Loucy (cell line): ENCODE results near the gene KLHL17.

Experiments
- H2AFZ ChIP-seq: fragments of 200-600 bp; sonication (generic); 2 replicates; pipeline ENCODE4 v1.6.0; 2016; ENCODE audit warnings: antibody characterized with exemption, mild to moderate bottlenecking, low read length, moderate library complexity
- H3F3A ChIP-seq: fragments of 200-600 bp; 2 replicates; pipeline ENCODE4 v1.6.0; 2016; ENCODE audit warnings: antibody characterized with exemption, low read depth, mild to moderate bottlenecking
- H3K27me3 ChIP-seq: fragments of 200-600 bp; sonication (generic); 2 replicates; pipeline ENCODE4 v1.6.1; 2014; ENCODE audit warnings: low read length, mild to moderate bottlenecking; ENCODE audit not compliant: insufficient read depth, poor library complexity, severe bottlenecking
- H3K36me3 ChIP-seq: fragments of 200-600 bp; sonication (generic); 2 replicates; pipeline ENCODE4 v1.6.1; 2016; ENCODE audit warnings: low read length; ENCODE audit not compliant: insufficient read depth
- H3K4me1 ChIP-seq: fragments of 200-600 bp; sonication (generic); 2 replicates; pipeline ENCODE4 v1.5.1; 2014; ENCODE audit warnings: low read length, mild to moderate bottlenecking; ENCODE audit not compliant: insufficient read depth, poor library complexity, severe bottlenecking
- H3K4me2 ChIP-seq: fragments of 200-600 bp; sonication (generic); 2 replicates; pipeline ENCODE4 v1.6.0; 2014; ENCODE audit warnings: antibody characterized with exemption, low read length, low read depth, mild to moderate bottlenecking; ENCODE audit not compliant: poor library complexity, severe bottlenecking
- H3K4me3 ChIP-seq: fragments of 200-600 bp; sonication (generic); 2 replicates; pipeline ENCODE4 v1.5.1; 2014; ENCODE audit warnings: low read length, mild to moderate bottlenecking, mixed read lengths; ENCODE audit not compliant: poor library complexity, severe bottlenecking
- H3K79me2 ChIP-seq: fragments of 200-600 bp; sonication (generic); 2 replicates; pipeline ENCODE4 v1.6.1; 2014; ENCODE audit warnings: low read length; ENCODE audit not compliant: insufficient read depth
- H3K9ac ChIP-seq: fragments of 200-600 bp; sonication (generic); 2 replicates; pipeline ENCODE4 v1.6.0; 2014; ENCODE audit warnings: mild to moderate bottlenecking, low read depth, low read length, moderate library complexity; ENCODE audit not compliant: poor library complexity, severe bottlenecking
- H3K9me2 ChIP-seq: fragments of 200-600 bp; sonication (generic); replicated peaks from 2 replicates; pipeline ENCODE4 v1.6.1; 2016; ENCODE audit warnings: low read depth, low read length, mixed read lengths
- H3K9me3 ChIP-seq: fragments of 200-600 bp; sonication (generic); 2 replicates; pipeline ENCODE4 v1.6.1; 2014; ENCODE audit warnings: mild to moderate bottlenecking, antibody characterized with exemption, low read length, low read depth; ENCODE audit not compliant: insufficient read depth
- H4K20me1 ChIP-seq: fragments of 200-600 bp; sonication (generic); 2 replicates; pipeline ENCODE4 v1.6.0; 2014; ENCODE audit warnings: antibody characterized with exemption, low read length, mild to moderate bottlenecking; ENCODE audit not compliant: insufficient read depth, poor library complexity, severe bottlenecking
- CTCF ChIP-seq: fragments of 200-600 bp; sonication (generic); conservative IDR thresholded peaks from 2 replicates; pipeline ENCODE4 v1.5.1; 2014; ENCODE audit warnings: mild to moderate bottlenecking, antibody characterized with exemption, low read length
- EZH2phosphoT487 ChIP-seq: fragments of 200-600 bp; IDR thresholded peaks from 2 replicates; pipeline ENCODE4 v1.6.1; 2018; ENCODE audit warnings: antibody characterized with exemption, mild to moderate bottlenecking, moderate library complexity, borderline replicate concordance

The KLHL17 gene

GRCh38 chr1:929712-930632 is 30.4 kb upstream of the KLHL17 start:
- Histone ChIP-seq H3K4me2 (no peak overlapping the region), H3K36me3 (no peaks in the 10 kb centered on the region), H2AFZ (no peak overlapping the region), H3K27me3 (no peaks in the 10 kb centered on the region), H3K4me3 (no peak overlapping the region), H3K79me2 (no peaks in the 10 kb centered on the region), H4K20me1 (no peaks in the 10 kb centered on the region), H3K9me3 (no peaks in the 10 kb centered on the region), H3K9me2 (no peaks in the 10 kb centered on the region), H3F3A (no peaks in the 10 kb centered on the region), H3K9ac (no peak overlapping the region), H3K4me1 (peaks cover 22% of the 10 kb centered on the region)
- no peak for TF ChIP-seq EZH2phosphoT487
- no peak for TF ChIP-seq CTCF

GRCh38 chr1:930633-931138 is 29.7 kb upstream of the KLHL17 start:
- peaks cover 21% of the 10 kb centered on the region for H3K4me1 ChIP-seq

More at GRCh38 chr1:930633-931138, 29.7 kb upstream of the KLHL17 start:
- Histone ChIP-seq H3K9me3 (no peaks in the 10 kb centered on the region), H2AFZ (no peak overlapping the region), H3K9ac (no peak overlapping the region), H3K9me2 (no peaks in the 10 kb centered on the region), H4K20me1 (no peaks in the 10 kb centered on the region), H3K4me3 (no peak overlapping the region), H3K4me2 (no peak overlapping the region), H3K27me3 (no peaks in the 10 kb centered on the region), H3F3A (no peaks in the 10 kb centered on the region), H3K79me2 (no peaks in the 10 kb centered on the region), H3K36me3 (no peaks in the 10 kb centered on the region)
- no peak for TF ChIP-seq CTCF
- TF ChIP-seq EZH2phosphoT487, result no peak
